Neural progenitor cell (in vitro differentiated cells): ENCODE data around the gene SLC41A3.
"Not testable (repeated sequence)": the region's sequence is repeated elsewhere in the genome, so short reads cannot be mapped to it uniquely, and the experiment has no call there.

Experiments
- CTCF ChIP-seq: fragments of 200-600 bp; sonication (generic); IDR thresholded peaks from 2 replicates; pipeline ENCODE4 v1.5.1; 2017; ENCODE audit warnings: antibody characterized with exemption, mild to moderate bottlenecking
- EZH2 ChIP-seq: fragments of 200-600 bp; sonication (generic); IDR thresholded peaks from 2 replicates; pipeline ENCODE4 v1.6.1; 2017; ENCODE audit warnings: antibody characterized with exemption, mild to moderate bottlenecking, moderate library complexity

GRCh38 chr3:125976003-125976390, 107.9 kb downstream of the SLC41A3 start:
- TF ChIP-seq CTCF, EZH2: not testable (repeated sequence)
